Stimulated activated effector memory CD8-positive, alpha-beta T cell treated with anti-CD3 and anti-CD28 coated beads, Interleukin-12 subunit alpha, Interleukin-12 subunit beta, amount 100 ng/mL, for 72 hours (primary cell): Measurements from ENCODE around the gene HRH2.

Experiments
- ATAC-seq: fragments of 150-1000 bp; cut with Tn5 transposase; 2 replicates; pipeline ENCODE4 v1.10.0; 2021
- DNase-seq, 2 donors: peaks; one replicate each; pipeline ENCODE4 v3.0.0; 2021 to 2022; ENCODE audit warnings: low spot score in 2 of 2
- H3K27ac Mint-ChIP-seq: one replicate; pipeline ENCODE4 v1.8.0; 2022; ENCODE audit warnings: mild to moderate bottlenecking, mixed read lengths
- H3K36me3 Mint-ChIP-seq: one replicate; pipeline ENCODE4 v1.8.0; 2022; ENCODE audit warnings: mild to moderate bottlenecking, mixed read lengths
- H3K4me1 Mint-ChIP-seq: one replicate; pipeline ENCODE4 v1.8.0; 2022; ENCODE audit warnings: mixed read lengths
- H3K4me3 Mint-ChIP-seq: one replicate; pipeline ENCODE4 v1.8.0; 2022; ENCODE audit warnings: mild to moderate bottlenecking, mixed read lengths
- H3K9me3 Mint-ChIP-seq: one replicate; pipeline ENCODE4 v1.8.0; 2022; ENCODE audit warnings: mixed read lengths

HRH2 gene

DNA sequence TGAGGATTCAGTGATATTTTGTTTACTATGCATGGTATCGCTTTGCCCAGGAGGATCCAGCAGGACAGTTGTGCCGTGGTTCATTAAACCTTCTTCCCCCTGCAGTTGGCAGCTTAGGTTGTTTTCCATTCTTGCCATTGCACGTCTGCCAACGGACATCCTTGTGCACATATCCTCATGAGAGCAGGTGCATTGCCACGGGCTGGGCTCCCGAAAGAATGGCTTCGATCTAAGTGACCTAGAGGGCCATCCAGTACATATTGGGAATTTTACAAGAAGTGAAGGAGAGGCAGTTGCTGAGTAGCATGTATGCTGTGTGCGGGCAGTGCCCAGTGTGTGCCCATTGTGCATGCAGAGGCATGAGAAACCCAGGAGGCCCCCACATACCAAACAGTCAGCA lies 22.1 kb downstream of the HRH2 start:
- H3K4me3 Mint-ChIP-seq = no peak overlapping the region
- no peak for ATAC-seq
- peaks cover 7% of the 10 kb centered on the region for H3K4me1 Mint-ChIP-seq
- peaks cover 14% of the 10 kb centered on the region for H3K36me3 Mint-ChIP-seq
- no peaks in the 10 kb centered on the region for H3K9me3 Mint-ChIP-seq
- no peak overlapping the region for H3K27ac Mint-ChIP-seq
- DNase-seq = no peak

DNA sequence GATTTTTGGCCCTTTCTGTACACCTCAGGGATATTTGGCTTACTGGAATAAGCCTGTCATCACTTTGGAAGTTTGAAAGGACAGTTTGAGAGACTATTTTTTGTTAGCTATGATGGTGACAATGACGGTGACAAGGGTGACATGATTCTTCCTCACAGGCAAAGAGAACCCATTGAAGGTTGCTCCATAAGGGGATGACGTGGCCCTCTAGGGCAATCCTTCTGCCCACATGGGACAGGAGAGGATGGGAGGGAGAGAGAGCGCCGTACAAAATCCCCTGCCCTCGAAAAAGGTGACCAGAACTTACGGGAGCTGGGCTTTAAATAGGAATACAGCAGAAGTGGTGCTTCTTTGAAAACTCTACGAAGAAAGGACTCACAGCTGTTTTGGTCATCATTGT lies 22.6 kb downstream of the HRH2 start:
- Mint-ChIP-seq H3K27ac (no peak overlapping the region), H3K9me3 (no peaks in the 10 kb centered on the region), H3K4me1 (peaks cover 7% of the 10 kb centered on the region), H3K4me3 (no peak overlapping the region), H3K36me3 (peaks cover 14% of the 10 kb centered on the region)
- DNase-seq (no peak), ATAC-seq (no peak)

DNA sequence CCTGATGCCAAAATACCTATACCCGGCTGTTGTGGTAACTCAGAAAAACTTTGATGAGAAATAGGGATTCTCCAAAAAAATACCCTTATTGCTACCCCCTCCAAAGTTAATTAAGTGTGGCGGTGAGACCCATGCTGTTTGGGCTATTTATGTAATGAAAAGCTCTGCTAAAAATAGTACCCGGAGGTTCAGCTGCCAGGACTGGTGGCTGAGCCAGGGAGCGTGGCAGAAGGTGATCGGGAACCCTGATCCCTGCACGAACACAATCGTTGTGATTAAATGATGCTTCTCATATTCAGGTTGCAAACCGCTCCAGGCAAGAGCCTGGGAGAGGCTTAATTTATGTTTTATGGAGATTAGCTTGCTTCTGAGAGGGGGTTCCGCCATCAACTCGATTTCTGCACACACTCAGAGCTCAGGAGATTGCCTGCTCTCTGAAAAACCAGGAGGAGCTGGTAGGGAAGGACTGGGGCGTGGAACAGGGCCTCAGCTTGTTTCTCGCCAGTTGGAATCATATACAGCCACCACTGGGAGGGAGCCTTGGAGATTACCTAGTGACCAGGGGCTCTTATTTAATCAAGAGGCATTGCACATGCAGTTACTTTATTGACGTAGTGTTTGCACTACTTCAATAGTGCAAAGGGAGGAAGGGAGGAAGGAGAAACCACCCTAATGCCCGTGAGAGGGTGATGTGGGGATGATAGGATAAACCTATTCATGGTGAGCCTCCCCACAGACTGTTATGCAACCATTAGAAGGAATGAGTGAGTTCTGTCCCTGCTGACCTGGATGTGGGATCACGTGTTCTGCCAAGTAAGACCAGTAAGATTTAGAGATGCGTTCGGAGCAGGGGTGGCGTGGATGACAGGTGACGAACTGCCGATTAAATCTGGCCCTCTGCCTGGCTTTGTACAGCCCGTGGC lies 23.4 kb downstream of the HRH2 start:
- no peaks in the 10 kb centered on the region for H3K9me3 Mint-ChIP-seq
- DNase-seq (no peak), ATAC-seq (no peak)
- H3K27ac Mint-ChIP-seq = no peak overlapping the region
- peaks cover 14% of the 10 kb centered on the region for H3K36me3 Mint-ChIP-seq
- H3K4me3 Mint-ChIP-seq = no peak overlapping the region
- peaks cover 7% of the 10 kb centered on the region for H3K4me1 Mint-ChIP-seq

DNA sequence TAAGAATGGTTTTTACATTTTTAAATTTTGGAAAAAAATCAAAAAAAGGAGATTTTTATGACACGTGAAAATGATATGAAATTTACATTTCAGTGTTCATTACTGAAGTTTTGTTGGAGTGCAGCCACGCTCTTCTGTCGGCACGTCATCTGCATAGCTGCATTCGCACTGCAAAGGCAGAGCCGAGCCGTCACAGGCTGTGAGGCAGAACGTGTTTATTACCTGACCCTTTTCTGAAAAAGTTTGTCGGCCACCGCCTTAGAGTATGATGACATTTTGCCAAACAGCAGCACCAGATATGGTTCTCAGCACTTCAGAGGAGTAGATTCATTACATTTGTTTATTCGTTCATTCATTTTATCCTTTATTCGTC lies 24.1 kb downstream of the HRH2 start:
- Mint-ChIP-seq H3K4me1 (peaks cover 7% of the 10 kb centered on the region), H3K9me3 (no peaks in the 10 kb centered on the region), H3K27ac (no peak overlapping the region), H3K4me3 (no peak overlapping the region), H3K36me3 (peaks cover 14% of the 10 kb centered on the region)
- ATAC-seq (no peak), DNase-seq (no peak)

DNA sequence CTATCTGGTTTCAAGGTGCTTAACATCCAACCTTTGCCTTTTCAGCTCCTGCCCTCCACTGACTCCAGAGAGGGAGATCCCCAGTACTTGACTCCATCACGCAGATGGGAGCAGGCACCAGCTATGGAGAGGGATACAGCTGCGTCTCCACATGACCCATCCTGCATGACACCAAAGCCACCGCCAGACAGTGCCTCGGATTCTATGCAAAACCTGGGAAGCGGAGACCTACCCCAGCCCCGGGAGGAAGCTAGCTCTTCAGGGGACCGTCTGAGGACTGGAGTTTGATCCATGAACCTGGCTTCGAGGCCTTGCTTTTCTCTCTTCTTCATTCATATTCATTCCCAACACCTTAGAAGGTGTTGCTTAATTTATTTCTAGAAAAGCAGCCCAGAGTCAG lies 24.8 kb downstream of the HRH2 start:
- Mint-ChIP-seq H3K9me3 (no peaks in the 10 kb centered on the region), H3K36me3 (peaks cover 14% of the 10 kb centered on the region), H3K4me3 (no peak overlapping the region), H3K27ac (no peak overlapping the region), H3K4me1 (peaks cover 4% of the 10 kb centered on the region)
- ATAC-seq = no peak
- DNase-seq = no peak

DNA sequence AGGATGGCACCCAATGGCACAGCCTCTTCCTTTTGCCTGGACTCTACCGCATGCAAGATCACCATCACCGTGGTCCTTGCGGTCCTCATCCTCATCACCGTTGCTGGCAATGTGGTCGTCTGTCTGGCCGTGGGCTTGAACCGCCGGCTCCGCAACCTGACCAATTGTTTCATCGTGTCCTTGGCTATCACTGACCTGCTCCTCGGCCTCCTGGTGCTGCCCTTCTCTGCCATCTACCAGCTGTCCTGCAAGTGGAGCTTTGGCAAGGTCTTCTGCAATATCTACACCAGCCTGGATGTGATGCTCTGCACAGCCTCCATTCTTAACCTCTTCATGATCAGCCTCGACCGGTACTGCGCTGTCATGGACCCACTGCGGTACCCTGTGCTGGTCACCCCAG lies 25.4 kb downstream of the HRH2 start:
- Mint-ChIP-seq H3K27ac (no peak overlapping the region), H3K9me3 (no peaks in the 10 kb centered on the region), H3K4me3 (no peak overlapping the region), H3K4me1 (no peaks in the 10 kb centered on the region), H3K36me3 (peaks cover 14% of the 10 kb centered on the region)
- ATAC-seq (no peak), DNase-seq (no peak)

DNA sequence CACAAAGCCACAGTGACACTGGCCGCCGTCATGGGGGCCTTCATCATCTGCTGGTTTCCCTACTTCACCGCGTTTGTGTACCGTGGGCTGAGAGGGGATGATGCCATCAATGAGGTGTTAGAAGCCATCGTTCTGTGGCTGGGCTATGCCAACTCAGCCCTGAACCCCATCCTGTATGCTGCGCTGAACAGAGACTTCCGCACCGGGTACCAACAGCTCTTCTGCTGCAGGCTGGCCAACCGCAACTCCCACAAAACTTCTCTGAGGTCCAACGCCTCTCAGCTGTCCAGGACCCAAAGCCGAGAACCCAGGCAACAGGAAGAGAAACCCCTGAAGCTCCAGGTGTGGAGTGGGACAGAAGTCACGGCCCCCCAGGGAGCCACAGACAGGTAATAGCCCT lies 26.1 kb downstream of the HRH2 start:
- no peak overlapping the region for H3K4me3 Mint-ChIP-seq
- DNase-seq (no peak), ATAC-seq (no peak)
- no peaks in the 10 kb centered on the region for H3K9me3 Mint-ChIP-seq
- no peak overlapping the region for H3K27ac Mint-ChIP-seq
- no peaks in the 10 kb centered on the region for H3K4me1 Mint-ChIP-seq
- peaks cover 14% of the 10 kb centered on the region for H3K36me3 Mint-ChIP-seq

DNA sequence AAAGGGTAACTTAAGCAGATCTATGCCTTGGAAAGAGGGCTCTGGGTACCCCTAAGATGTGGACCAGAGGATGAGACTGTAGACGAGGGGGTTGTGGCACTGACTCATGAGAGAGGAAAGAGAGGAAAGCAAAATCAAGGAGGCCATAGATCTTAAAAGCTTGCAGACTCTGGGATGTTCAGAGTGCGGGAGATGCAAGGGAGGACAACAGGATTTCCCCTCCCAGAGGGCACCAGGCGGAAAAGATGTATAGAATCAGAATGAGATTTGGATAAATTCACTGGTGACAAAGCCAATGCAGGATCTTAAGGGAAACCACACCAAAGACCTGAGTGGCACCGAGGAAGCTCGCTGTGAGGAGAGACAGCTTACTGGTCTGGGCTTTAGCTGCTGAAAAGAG lies 27.1 kb downstream of the HRH2 start:
- Mint-ChIP-seq H3K4me1 (no peaks in the 10 kb centered on the region), H3K4me3 (no peak overlapping the region), H3K36me3 (peaks cover 14% of the 10 kb centered on the region), H3K27ac (no peak overlapping the region), H3K9me3 (no peaks in the 10 kb centered on the region)
- ATAC-seq (no peak), DNase-seq (no peak)

DNA sequence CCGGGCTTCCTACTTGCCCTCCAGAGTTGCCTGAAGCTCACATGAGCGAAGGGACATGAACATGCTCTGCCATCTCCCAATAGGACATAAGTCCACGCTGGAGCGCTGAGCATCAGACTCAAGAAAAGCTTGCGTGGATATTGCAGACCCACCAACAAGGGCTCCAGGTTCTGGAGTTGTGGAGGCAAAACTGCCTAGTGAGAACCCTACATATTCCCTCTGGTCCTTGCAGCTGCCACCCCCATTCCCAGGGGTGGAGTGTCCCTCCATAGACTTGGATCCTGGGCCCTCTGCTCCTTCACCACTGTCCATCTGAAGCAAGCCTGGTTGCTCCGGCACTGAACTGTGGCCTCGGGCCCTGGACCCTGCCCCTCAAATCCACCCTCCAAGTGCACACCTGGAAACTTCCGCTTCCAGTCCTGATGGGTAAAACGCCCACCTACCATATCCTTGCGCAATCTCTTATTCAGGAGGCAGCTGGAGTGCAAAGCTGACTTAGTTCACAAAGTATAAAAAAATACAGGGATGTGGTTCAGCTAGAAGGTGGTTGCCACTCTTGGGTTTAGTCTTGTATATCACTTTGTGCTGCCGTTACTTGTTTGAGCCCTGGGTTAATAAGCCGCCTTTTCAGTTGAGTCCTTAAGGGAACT lies 28.0 kb downstream of the HRH2 start:
- H3K36me3 Mint-ChIP-seq = peaks cover 14% of the 10 kb centered on the region

DNA sequence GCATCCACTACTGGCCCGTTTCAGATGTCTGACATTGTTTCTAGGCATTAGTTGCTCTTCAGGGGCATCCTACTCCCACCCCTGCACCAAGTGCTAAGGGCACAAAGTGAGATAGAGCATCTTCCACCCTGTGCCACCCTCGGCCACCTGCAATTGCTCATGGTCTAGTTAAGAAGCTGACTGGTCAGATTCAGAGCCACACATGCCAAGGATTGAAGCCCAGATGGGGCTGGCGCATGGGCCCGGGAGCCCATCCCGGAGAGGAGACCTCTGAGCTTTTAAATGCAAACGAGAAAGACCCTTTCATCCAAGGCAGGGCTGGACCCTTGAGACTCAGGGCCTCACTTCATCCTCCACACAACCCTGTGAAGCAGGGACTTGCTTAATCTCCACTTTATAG lies 28.5 kb downstream of the HRH2 start:
- Mint-ChIP-seq H3K27ac (no peak overlapping the region), H3K4me1 (peaks cover 5% of the 10 kb centered on the region), H3K36me3 (peaks cover 14% of the 10 kb centered on the region), H3K4me3 (no peak overlapping the region), H3K9me3 (no peaks in the 10 kb centered on the region)
- ATAC-seq (no peak), DNase-seq (no peak)

More for the DNA sequence above, 28.0 kb downstream of the HRH2 start:
- DNase-seq = no peak
- no peak for ATAC-seq
- Mint-ChIP-seq H3K9me3 (no peaks in the 10 kb centered on the region), H3K27ac (no peak overlapping the region), H3K4me1 (peaks cover 2% of the 10 kb centered on the region), H3K4me3 (no peak overlapping the region)

DNA sequence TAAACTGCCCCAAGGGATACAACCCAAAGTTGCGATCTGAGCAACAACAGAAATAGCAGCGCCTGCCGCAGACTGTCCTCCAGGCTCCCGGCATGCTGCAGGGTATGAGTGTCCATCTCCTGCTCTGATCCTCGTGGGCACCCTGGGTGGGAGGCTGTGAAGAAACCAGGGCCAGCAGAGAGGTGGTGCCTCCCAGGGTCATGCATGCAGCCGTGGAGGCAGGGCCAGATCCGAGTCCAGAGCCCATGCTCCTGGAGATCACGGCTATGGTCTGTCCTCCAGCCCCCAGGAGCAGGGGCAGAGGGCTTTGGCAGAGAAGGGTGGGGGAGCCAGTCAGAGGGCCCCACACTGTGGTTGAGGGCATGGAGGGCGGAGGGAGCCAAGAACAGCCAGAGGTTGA lies 29.0 kb downstream of the HRH2 start:
- H3K27ac Mint-ChIP-seq = no peak overlapping the region
- DNase-seq (no peak), ATAC-seq (no peak)
- H3K9me3 Mint-ChIP-seq = no peaks in the 10 kb centered on the region
- H3K4me1 Mint-ChIP-seq = peaks cover 5% of the 10 kb centered on the region
- H3K4me3 Mint-ChIP-seq = no peak overlapping the region
- peaks cover 14% of the 10 kb centered on the region for H3K36me3 Mint-ChIP-seq

DNA sequence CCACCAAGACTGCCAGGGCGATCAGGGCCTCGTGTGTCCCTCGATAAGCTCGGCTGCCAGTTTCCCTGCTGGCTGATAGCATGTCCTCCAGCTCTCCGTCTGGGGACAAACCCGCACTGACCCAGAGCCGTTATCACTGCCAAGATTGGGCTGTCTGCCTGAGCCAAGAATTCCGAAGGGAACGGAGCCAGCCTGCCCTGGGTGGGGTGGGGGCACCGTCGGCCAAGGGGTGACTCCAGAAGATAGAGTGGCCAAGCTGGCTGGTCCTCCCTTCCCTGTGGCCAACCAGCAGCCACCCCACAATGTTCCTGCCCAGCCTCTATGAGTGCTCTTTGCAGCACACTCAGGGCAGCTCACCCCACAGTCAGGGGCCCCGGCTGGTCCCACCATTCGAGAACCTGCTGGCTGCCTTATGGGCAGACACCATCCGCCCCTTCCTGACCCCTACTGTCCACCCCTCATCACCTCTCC lies 29.4 kb downstream of the HRH2 start:
- H3K4me1 Mint-ChIP-seq = peaks cover 5% of the 10 kb centered on the region
- no peak overlapping the region for H3K27ac Mint-ChIP-seq
- no peak for ATAC-seq
- H3K4me3 Mint-ChIP-seq = no peak overlapping the region
- H3K9me3 Mint-ChIP-seq = no peaks in the 10 kb centered on the region
- DNase-seq = no peak
- peaks cover 14% of the 10 kb centered on the region for H3K36me3 Mint-ChIP-seq

DNA sequence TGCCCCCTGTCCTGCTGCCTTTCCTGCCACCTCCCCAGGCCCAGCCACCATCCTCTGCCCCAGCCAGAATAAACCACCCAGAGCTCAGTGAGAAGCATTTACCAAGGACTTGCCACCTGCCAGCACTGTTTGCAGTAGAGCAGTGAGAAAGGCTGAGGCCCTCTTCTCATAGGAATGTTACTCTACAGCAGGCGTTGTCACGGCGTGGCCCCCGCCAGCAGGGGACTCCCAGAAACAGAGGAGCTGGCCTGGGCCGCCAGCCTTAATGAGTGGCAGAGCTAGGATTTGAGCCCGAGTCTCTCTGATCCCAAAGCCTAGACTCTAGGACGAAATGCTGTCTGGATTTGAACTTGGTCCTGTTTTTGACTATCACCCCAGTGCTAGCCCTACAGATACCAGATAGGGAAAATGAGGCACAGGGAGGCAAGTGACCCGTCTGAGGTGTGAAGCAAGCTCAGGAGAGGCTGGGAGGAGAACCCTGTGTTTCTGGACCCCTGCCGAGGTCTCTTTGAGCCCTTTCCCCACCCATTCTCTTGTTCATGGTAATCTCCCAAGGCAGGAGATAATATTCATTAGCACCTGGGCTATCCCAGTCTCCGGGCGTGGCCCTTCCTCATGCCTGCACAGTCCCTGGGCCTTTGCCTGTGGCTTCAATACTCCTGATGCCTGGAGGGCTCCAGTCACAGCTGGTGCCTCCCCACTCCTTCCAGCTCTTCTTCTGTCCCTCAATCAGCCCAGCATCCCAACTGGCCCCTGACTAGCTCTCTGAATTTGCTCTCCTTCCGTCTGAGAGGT lies 30.7 kb downstream of the HRH2 start:
- Mint-ChIP-seq H3K27ac (no peak overlapping the region), H3K36me3 (peaks cover 5% of the 10 kb centered on the region), H3K9me3 (no peaks in the 10 kb centered on the region), H3K4me3 (no peak overlapping the region), H3K4me1 (peaks cover 5% of the 10 kb centered on the region)
- DNase-seq (no peak), ATAC-seq (no peak)

DNA sequence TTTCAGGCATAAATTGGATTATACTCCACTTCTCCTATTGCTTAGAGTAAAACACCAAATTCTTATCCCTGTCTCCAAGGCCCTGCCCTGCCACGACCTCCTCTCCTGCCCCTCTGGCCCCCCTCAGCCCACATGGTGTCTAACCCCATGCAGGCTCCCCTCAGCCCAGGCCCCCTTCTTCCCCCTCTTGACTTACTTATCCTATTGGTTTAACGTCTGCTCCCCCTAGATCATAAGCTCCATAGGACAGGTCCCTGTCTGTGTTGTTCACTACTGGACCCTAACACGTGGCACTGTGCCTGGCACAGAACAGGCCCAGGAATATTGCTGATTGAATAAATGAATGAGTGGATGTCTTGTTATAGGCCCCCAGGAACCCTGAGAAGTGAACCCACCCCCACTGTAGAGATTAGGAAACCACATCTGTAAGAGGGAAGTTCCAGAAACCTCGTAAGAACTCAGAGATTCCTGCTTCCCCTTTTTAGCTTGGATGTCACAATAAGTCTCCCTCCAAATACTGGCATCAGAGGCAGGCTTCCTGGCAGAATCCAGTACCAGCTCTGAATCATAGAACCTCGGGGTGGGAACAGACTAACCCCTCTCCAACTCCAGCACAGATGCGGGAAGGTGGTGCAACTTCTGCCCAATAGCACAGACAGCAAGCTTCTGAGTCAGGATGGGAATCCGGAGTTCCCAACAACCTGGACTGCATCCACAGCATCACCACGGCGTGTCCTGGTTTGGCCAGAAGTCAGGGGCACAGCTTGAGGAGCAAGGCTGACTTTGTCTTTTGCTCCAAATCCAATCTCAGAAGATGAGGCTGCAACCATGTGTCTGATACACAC lies 31.5 kb downstream of the HRH2 start:
- ATAC-seq (no peak), DNase-seq (no peak)
- H3K9me3 Mint-ChIP-seq = no peaks in the 10 kb centered on the region
- H3K4me3 Mint-ChIP-seq = no peak overlapping the region
- H3K27ac Mint-ChIP-seq = no peak overlapping the region
- H3K36me3 Mint-ChIP-seq = no peaks in the 10 kb centered on the region
- peaks cover 5% of the 10 kb centered on the region for H3K4me1 Mint-ChIP-seq

DNA sequence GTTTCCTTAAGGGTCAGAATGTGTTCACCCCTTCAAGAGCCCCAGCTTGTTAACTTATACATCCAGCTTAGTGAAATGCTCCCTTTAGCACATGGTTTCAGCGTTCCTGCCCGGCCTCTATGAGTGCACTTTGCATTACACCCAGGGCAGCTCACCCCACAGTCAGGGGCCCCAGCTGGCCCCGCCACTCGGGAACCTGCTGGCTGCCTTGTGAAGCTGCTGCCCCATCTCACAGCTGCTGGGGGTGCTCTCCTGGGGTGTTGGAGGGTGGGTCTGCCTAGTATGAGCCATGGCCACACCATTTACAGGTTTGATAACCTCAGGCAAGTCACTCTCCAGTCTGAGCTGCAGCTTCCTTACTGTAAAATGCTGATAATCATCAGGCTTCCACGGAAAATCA lies 32.2 kb downstream of the HRH2 start:
- Mint-ChIP-seq H3K9me3 (no peaks in the 10 kb centered on the region), H3K36me3 (no peaks in the 10 kb centered on the region), H3K4me1 (peaks cover 5% of the 10 kb centered on the region), H3K4me3 (no peak overlapping the region), H3K27ac (no peak overlapping the region)
- ATAC-seq (no peak), DNase-seq (no peak)
